Ovary (tissue), 9 donors: ENCODE measurements around the gene PPFIA2. TPM values are rescaled to one million over a fixed set of nuclear protein-coding genes. Genes with fewer than 3 reads are reported as not detected.

Experiments used
- DNase-seq, 5 donors: peaks; one replicate each; pipeline ENCODE4 v3.0.0-alpha.2; 2019 to 2020
- H3K27ac ChIP-seq, 2 donors: fragments of 200-600 bp; one replicate each; pipeline versions ENCODE4 v1.5.1 to v1.8.0; 2019 to 2022
- H3K27me3 ChIP-seq: fragments of 200-600 bp; one replicate; pipeline ENCODE4 v1.8.0; 2022
- H3K36me3 ChIP-seq: fragments of 200-600 bp; sonication (generic); one replicate; pipeline ENCODE4 v1.5.1; 2019
- H3K4me1 ChIP-seq: one replicate; pipeline ENCODE4 v1.8.1; 2013; ENCODE audit warnings: mild to moderate bottlenecking, moderate library complexity; ENCODE audit not compliant: insufficient read depth
- H3K4me3 ChIP-seq: fragments of 200-600 bp; sonication (generic); one replicate; pipeline ENCODE4 v1.5.1; 2017
- H3K9me3 ChIP-seq, 2 donors: fragments of 200-600 bp in 1 of 2; sonication (generic) in 1 of 2; one replicate each; pipeline versions ENCODE4 v1.5.1 to v1.8.1; 2013 to 2019; ENCODE audit warnings: mild to moderate bottlenecking in 1 of 2, moderate library complexity in 1 of 2
- CTCF ChIP-seq, 3 donors: fragments of 450-650 bp in 2 of 3; fragments of 200-600 bp in 1 of 3; IDR thresholded peaks; one replicate each; pipeline versions ENCODE4 v1.5.1 to v1.8.0; 2016 to 2022; ENCODE audit warnings: antibody characterized with exemption in 3 of 3, mild to moderate bottlenecking in 1 of 3
- EP300 ChIP-seq: sonication (generic); formaldehyde crosslinking; IDR thresholded peaks from one replicate; pipeline ENCODE4 v1.6.1; 2017; ENCODE audit warnings: antibody characterized with exemption
- POLR2A ChIP-seq: fragments of 450-650 bp; IDR thresholded peaks from one replicate; pipeline ENCODE4 v1.6.1; 2017; ENCODE audit warnings: antibody characterized with exemption, mild to moderate bottlenecking, moderate library complexity
- WGBS, 3 donors: extraction: QIAGEN DNeasy Blood & Tissue Kit in 1 of 3; methylation state at CpG; one replicate each; pipeline versions ENCODE4 v1.1.5 to v1.1.7; 2013 to 2017; 5-methylcytosine and 5-hydroxymethylcytosine counted together
- intact Hi-C, 4 donors: fragments of 100-400 bp; cut with DNase I; formaldehyde crosslinking; loops; one replicate each; pipeline versions ENCODE4 v1.11.0 to v1.15.1; 2022 to 2023
- polyA plus RNA-seq, 2 donors: library from polyadenylated mRNA; stranded (reverse); fragments of 200-250 nt in 1 of 2; fragments of 350-450 nt in 1 of 2; fragmentation: Illumina TruSeq in 1 of 2; extraction: RNeasy Lipid Tissue Mini Kit (QIAGEN cat#74804) in 1 of 2; gene quantifications; one replicate each; pipeline ENCODE4 v1.2.3, GENCODE V29; 2013 to 2014
- total RNA-seq, 7 donors: library from RNA; depleted of rRNA in 2 of 7; stranded (reverse); fragments of >200 nt in 2 of 7; fragmentation: NEBNext Ultra II Directional in 3 of 7; extraction: Animal tissue kit (Norgen Biotek cat#: 25700) in 3 of 7; gene quantifications; one replicate each; pipeline versions ENCODE4 v1.1.0 to v1.2.4, GENCODE V29; 2016 to 2023
- donor health status: DM: no; HTN: no; CAD: no; lungs with moderate emphysema.
- donor health status: DM: no; HTN: no; CAD: no.
- donor health status: Bipolar disorder and iron deficiency.
- donor health status: DM: yes; HTN: yes; CAD: no.
- donor health status: DM: no; HTN: no; CAD: no.
- donor health status: DM: yes; HTN: yes; CAD: no.

The PPFIA2 gene
- total and polyA plus RNA-seq, 9 donors: 0.99 to 8.3 (median 3.4) TPM

DNA sequence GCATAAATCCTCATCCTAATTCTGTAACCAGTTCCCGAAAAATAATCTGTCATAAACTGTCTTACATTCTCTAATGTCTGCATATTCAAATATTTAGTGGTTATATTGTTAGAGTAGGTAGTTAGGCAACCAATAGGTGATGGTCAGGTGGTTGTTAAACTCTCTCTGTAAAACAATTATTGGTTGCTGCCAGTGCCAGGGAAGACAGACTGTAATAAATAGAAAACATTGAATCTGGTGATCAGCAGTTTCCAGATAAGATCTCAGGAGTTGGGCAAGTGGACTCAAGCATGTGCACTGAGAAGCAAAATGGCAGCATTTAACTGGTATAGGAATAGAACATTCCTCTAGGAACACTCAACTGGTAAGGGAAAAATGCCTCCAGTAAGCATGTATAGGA lies 355.8 kb downstream of the PPFIA2 start:
- intact Hi-C loops: no loop called here

DNA sequence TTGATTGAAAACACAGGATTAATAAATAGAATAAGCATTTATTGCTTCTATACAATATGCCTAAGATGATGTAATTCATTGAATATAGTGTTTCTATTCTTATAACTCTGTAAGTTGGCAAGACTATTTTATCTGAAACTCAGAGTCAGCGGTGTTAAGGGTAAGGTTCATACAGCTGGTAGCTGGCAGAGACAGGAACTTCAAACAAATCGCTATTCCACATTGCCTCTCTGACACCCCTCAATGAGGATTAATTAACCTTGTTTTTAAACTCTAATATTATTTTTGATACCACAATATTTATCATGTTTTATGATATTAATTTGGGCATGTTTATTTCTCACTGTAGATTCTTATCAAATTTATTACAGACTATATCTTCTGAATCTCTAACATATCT lies 357.9 kb downstream of the PPFIA2 start:
- Histone ChIP-seq H3K4me1 (no peaks in the 10 kb centered on the region), H3K4me3 (no peak overlapping the region), H3K9me3 (no peaks in the 10 kb centered on the region), H3K27me3 (peaks cover 2% of the 10 kb centered on the region), H3K36me3 (no peaks in the 10 kb centered on the region), H3K27ac (no peak overlapping the region)
- DNase-seq: no peak
- TF ChIP-seq POLR2A: no peak
- TF ChIP-seq CTCF (IDR thresholded peaks at IDR 0.05): no peak
- no peak for TF ChIP-seq EP300
- intact Hi-C loops: no loop called here
- WGBS, 3 donors: 91 to 95% (median 93%) methylated on average over 2 of the region's 2 CpGs

More for the DNA sequence above, 355.8 kb downstream of the PPFIA2 start:
- Histone ChIP-seq H3K27me3 (peaks cover 2% of the 10 kb centered on the region), H3K27ac (no peak overlapping the region), H3K9me3 (no peaks in the 10 kb centered on the region), H3K36me3 (no peaks in the 10 kb centered on the region), H3K4me3 (no peak overlapping the region), H3K4me1 (no peaks in the 10 kb centered on the region)
- WGBS, 3 donors: 89 to 97% (median 93%) methylated on average over 1 of the region's 1 CpG
- no peak for TF ChIP-seq POLR2A
- no peak for TF ChIP-seq EP300
- TF ChIP-seq CTCF (IDR thresholded peaks at IDR 0.05): no peak
- no peak for DNase-seq

DNA sequence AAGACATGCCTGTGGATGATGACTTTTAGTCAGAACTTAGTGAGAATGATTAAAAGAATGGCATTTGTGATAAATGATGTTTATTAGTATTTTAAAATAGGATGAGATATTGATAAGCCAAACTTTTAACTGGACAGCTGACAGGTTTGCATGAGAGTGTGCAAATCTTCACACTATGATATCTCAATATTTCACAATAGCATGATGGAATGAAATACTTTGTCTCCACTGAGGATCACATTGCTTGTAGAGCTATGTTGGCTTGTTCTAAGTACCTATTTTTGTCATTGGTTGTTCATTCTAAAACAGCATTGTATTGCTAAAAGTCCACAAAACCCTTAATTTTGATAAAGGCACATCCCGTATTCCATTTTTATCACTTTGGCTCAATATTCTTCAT lies 359.1 kb downstream of the PPFIA2 start:
- H3K27me3 ChIP-seq: peaks cover 2% of the 10 kb centered on the region
- DNase-seq: no peak
- no peaks in the 10 kb centered on the region for H3K36me3 ChIP-seq
- H3K4me3 ChIP-seq: no peak overlapping the region
- intact Hi-C loops: no loop called here
- no peak overlapping the region for H3K27ac ChIP-seq
- TF ChIP-seq POLR2A (no peak), EP300 (no peak), CTCF (IDR thresholded peaks at IDR 0.05) (no peak)
- no peaks in the 10 kb centered on the region for H3K4me1 ChIP-seq
- H3K9me3 ChIP-seq: no peaks in the 10 kb centered on the region
- 92 to 94% (median 93%) methylated on average over 1 of the region's 1 CpG for WGBS, 3 donors

- WGBS, 3 donors: 53 to 63% (median 59%) methylated on average over 3 of the region's 3 CpGs
- no peak overlapping the region for H3K4me3 ChIP-seq
- H3K27ac ChIP-seq: no peak overlapping the region
- intact Hi-C loops: no loop called here
- no peaks in the 10 kb centered on the region for H3K4me1 ChIP-seq
- H3K9me3 ChIP-seq: no peaks in the 10 kb centered on the region
- H3K27me3 ChIP-seq: no peaks in the 10 kb centered on the region
- TF ChIP-seq EP300: no peak
- TF ChIP-seq POLR2A: no peak
- no peak for TF ChIP-seq CTCF (IDR thresholded peaks at IDR 0.05)
- no peaks in the 10 kb centered on the region for H3K36me3 ChIP-seq
- DNase-seq: no peak
These were observed 363.7 kb downstream of the PPFIA2 start for GRCh38 chr12:81395431-81395830.
